HEK293 (cell line): ENCODE data around the gene ZFP36L1.

Experiments
- BCL6B ChIP-seq: fragments of 450-650 bp; formaldehyde crosslinking; IDR thresholded peaks from 2 replicates; pipeline ENCODE4 v1.5.1; 2017; ENCODE audit warnings: missing biosample characterization, missing genetic modification characterization
- ELK4 ChIP-seq: IDR thresholded peaks from 2 replicates; pipeline ENCODE4 v1.6.1; 2011; ENCODE audit warnings: mild to moderate bottlenecking, low read depth, low read length, borderline replicate concordance
- PRDM4 ChIP-seq: fragments of 450-650 bp; formaldehyde crosslinking; IDR thresholded peaks from 2 replicates; pipeline ENCODE4 v1.5.1; 2017; ENCODE audit warnings: missing biosample characterization, missing genetic modification characterization
- SP3 ChIP-seq: fragments of 450-650 bp; formaldehyde crosslinking; IDR thresholded peaks from 2 replicates; pipeline ENCODE4 v1.5.1; 2016; ENCODE audit warnings: missing biosample characterization, missing genetic modification characterization
- ZBTB21 ChIP-seq: fragments of 450-650 bp; formaldehyde crosslinking; IDR thresholded peaks from 2 replicates; pipeline ENCODE4 v1.5.1; 2017; ENCODE audit warnings: missing biosample characterization, missing genetic modification characterization
- ZBTB48 ChIP-seq: fragments of 450-650 bp; formaldehyde crosslinking; IDR thresholded peaks from 2 replicates; pipeline ENCODE4 v1.5.1; 2016; ENCODE audit warnings: missing biosample characterization, missing genetic modification characterization
- ZBTB7A ChIP-seq: fragments of 450-650 bp; formaldehyde crosslinking; IDR thresholded peaks from 2 replicates; pipeline ENCODE4 v1.5.1; 2016; ENCODE audit warnings: low read depth, missing biosample characterization, missing genetic modification characterization
- ZBTB8A ChIP-seq: fragments of 450-650 bp; formaldehyde crosslinking; IDR thresholded peaks from 2 replicates; pipeline ENCODE4 v1.5.1; 2016; ENCODE audit warnings: missing biosample characterization, missing genetic modification characterization
- ZNF132 ChIP-seq: fragments of 450-650 bp; formaldehyde crosslinking; IDR thresholded peaks from 2 replicates; pipeline ENCODE4 v1.5.1; 2017; ENCODE audit warnings: missing biosample characterization, missing genetic modification characterization, borderline replicate concordance
- ZNF138 ChIP-seq: fragments of 450-650 bp; formaldehyde crosslinking; IDR thresholded peaks from 2 replicates; pipeline ENCODE4 v1.5.1; 2016; ENCODE audit warnings: missing biosample characterization, missing genetic modification characterization, borderline replicate concordance
- ZNF324 ChIP-seq: fragments of 450-650 bp; formaldehyde crosslinking; IDR thresholded peaks from 2 replicates; pipeline ENCODE4 v1.5.1; 2016; ENCODE audit warnings: missing biosample characterization, missing genetic modification characterization
- ZNF416 ChIP-seq: fragments of 450-650 bp; formaldehyde crosslinking; IDR thresholded peaks from 2 replicates; pipeline ENCODE4 v1.5.1; 2016; ENCODE audit warnings: missing biosample characterization, missing genetic modification characterization
- ZNF423 ChIP-seq: fragments of 450-650 bp; formaldehyde crosslinking; IDR thresholded peaks from 2 replicates; pipeline ENCODE4 v1.5.1; 2016; ENCODE audit warnings: missing biosample characterization, missing genetic modification characterization
- ZNF426 ChIP-seq: fragments of 450-650 bp; formaldehyde crosslinking; IDR thresholded peaks from 2 replicates; pipeline ENCODE4 v1.5.1; 2017; ENCODE audit warnings: missing biosample characterization, missing genetic modification characterization, mild to moderate bottlenecking, inconsistent platforms, moderate library complexity
- ZNF449 ChIP-seq: fragments of 450-650 bp; formaldehyde crosslinking; IDR thresholded peaks from 2 replicates; pipeline ENCODE4 v1.5.1; 2017; ENCODE audit warnings: missing biosample characterization, mild to moderate bottlenecking, missing genetic modification characterization, moderate library complexity
- ZNF654 ChIP-seq: fragments of 450-650 bp; formaldehyde crosslinking; IDR thresholded peaks from 2 replicates; pipeline ENCODE4 v1.5.1; 2016; ENCODE audit warnings: low read depth, missing biosample characterization, missing genetic modification characterization
- ZNF660 ChIP-seq: fragments of 450-650 bp; IDR thresholded peaks from 2 replicates; pipeline ENCODE4 v1.5.1; 2018; ENCODE audit warnings: missing biosample characterization, mild to moderate bottlenecking, missing genetic modification characterization
- ZNF76 ChIP-seq: fragments of 450-650 bp; formaldehyde crosslinking; IDR thresholded peaks from 2 replicates; pipeline ENCODE4; 2016; ENCODE audit warnings: low read depth, missing biosample characterization, missing genetic modification characterization, borderline replicate concordance
- TF ChIP-seq, protein P1 (sequence below): fragments of 450-650 bp; IDR thresholded peaks from 2 replicates; pipeline ENCODE4 v1.5.1; 2018; ENCODE audit warnings: missing biosample characterization, mild to moderate bottlenecking, missing genetic modification characterization
- TF ChIP-seq, protein P2 (sequence below): fragments of 450-650 bp; formaldehyde crosslinking; optimal IDR thresholded peaks from 2 replicates; pipeline ENCODE3; 2016; ENCODE audit warnings: missing biosample characterization, mild to moderate bottlenecking, missing genetic modification characterization
- TF ChIP-seq, protein P3 (sequence below): fragments of 450-650 bp; formaldehyde crosslinking; IDR thresholded peaks from 2 replicates; pipeline ENCODE4 v1.5.1; 2016; ENCODE audit warnings: missing biosample characterization, missing genetic modification characterization
- TF ChIP-seq, protein P4 (sequence below): fragments of 450-650 bp; formaldehyde crosslinking; IDR thresholded peaks from 2 replicates; pipeline ENCODE4 v1.5.1; 2016; ENCODE audit warnings: missing biosample characterization, missing genetic modification characterization, borderline replicate concordance

The ZFP36L1 gene

GRCh38 chr14:68816183-68816942 is 23.5 kb upstream of the ZFP36L1 start (continued):
- TF ChIP-seq ZNF132 (tag by site-specific recombination): no peak
- peak; percentile 83; the same call in 1 of the 2 replicates for TF ChIP-seq ZBTB7A (tag by site-specific recombination)
- TF ChIP-seq, protein P1, sequence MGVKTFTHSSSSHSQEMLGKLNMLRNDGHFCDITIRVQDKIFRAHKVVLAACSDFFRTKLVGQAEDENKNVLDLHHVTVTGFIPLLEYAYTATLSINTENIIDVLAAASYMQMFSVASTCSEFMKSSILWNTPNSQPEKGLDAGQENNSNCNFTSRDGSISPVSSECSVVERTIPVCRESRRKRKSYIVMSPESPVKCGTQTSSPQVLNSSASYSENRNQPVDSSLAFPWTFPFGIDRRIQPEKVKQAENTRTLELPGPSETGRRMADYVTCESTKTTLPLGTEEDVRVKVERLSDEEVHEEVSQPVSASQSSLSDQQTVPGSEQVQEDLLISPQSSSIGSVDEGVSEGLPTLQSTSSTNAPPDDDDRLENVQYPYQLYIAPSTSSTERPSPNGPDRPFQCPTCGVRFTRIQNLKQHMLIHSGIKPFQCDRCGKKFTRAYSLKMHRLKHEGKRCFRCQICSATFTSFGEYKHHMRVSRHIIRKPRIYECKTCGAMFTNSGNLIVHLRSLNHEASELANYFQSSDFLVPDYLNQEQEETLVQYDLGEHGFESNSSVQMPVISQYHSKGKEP: no peak
- no peak for TF ChIP-seq SP3 (tag by site-specific recombination)
- peak; percentile 93 for TF ChIP-seq ZNF660
- TF ChIP-seq ZNF138 (tag by site-specific recombination): no peak
- TF ChIP-seq ZNF426 (tag by site-specific recombination): no peak
- no peak for TF ChIP-seq BCL6B (tag by site-specific recombination)
- peak; percentile 98 for TF ChIP-seq ZBTB48 (tag by site-specific recombination)
- TF ChIP-seq, protein P2, sequence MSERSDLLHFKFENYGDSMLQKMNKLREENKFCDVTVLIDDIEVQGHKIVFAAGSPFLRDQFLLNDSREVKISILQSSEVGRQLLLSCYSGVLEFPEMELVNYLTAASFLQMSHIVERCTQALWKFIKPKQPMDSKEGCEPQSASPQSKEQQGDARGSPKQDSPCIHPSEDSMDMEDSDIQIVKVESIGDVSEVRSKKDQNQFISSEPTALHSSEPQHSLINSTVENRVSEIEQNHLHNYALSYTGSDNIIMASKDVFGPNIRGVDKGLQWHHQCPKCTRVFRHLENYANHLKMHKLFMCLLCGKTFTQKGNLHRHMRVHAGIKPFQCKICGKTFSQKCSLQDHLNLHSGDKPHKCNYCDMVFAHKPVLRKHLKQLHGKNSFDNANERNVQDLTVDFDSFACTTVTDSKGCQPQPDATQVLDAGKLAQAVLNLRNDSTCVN: peak; percentile 87
- no peak for TF ChIP-seq ZNF416 (tag by site-specific recombination)
- TF ChIP-seq, protein P3, sequence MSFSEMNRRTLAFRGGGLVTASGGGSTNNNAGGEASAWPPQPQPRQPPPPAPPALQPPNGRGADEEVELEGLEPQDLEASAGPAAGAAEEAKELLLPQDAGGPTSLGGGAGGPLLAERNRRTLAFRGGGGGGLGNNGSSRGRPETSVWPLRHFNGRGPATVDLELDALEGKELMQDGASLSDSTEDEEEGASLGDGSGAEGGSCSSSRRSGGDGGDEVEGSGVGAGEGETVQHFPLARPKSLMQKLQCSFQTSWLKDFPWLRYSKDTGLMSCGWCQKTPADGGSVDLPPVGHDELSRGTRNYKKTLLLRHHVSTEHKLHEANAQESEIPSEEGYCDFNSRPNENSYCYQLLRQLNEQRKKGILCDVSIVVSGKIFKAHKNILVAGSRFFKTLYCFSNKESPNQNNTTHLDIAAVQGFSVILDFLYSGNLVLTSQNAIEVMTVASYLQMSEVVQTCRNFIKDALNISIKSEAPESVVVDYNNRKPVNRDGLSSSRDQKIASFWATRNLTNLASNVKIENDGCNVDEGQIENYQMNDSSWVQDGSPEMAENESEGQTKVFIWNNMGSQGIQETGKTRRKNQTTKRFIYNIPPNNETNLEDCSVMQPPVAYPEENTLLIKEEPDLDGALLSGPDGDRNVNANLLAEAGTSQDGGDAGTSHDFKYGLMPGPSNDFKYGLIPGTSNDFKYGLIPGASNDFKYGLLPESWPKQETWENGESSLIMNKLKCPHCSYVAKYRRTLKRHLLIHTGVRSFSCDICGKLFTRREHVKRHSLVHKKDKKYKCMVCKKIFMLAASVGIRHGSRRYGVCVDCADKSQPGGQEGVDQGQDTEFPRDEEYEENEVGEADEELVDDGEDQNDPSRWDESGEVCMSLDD (tag by site-specific recombination): peak; percentile 48; the same call in 1 of the 2 replicates
- TF ChIP-seq ZNF324: peak; percentile 58; the same call in 1 of the 2 replicates
- TF ChIP-seq, protein P4, sequence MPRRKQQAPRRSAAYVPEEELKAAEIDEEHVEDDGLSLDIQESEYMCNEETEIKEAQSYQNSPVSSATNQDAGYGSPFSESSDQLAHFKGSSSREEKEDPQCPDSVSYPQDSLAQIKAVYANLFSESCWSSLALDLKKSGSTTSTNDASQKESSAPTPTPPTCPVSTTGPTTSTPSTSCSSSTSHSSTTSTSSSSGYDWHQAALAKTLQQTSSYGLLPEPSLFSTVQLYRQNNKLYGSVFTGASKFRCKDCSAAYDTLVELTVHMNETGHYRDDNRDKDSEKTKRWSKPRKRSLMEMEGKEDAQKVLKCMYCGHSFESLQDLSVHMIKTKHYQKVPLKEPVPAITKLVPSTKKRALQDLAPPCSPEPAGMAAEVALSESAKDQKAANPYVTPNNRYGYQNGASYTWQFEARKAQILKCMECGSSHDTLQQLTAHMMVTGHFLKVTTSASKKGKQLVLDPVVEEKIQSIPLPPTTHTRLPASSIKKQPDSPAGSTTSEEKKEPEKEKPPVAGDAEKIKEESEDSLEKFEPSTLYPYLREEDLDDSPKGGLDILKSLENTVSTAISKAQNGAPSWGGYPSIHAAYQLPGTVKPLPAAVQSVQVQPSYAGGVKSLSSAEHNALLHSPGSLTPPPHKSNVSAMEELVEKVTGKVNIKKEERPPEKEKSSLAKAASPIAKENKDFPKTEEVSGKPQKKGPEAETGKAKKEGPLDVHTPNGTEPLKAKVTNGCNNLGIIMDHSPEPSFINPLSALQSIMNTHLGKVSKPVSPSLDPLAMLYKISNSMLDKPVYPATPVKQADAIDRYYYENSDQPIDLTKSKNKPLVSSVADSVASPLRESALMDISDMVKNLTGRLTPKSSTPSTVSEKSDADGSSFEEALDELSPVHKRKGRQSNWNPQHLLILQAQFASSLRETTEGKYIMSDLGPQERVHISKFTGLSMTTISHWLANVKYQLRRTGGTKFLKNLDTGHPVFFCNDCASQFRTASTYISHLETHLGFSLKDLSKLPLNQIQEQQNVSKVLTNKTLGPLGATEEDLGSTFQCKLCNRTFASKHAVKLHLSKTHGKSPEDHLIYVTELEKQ (tag by site-specific recombination): no peak
- TF ChIP-seq ELK4: no peak
- TF ChIP-seq ZNF654 (tag by site-specific recombination): peak; percentile 90
- TF ChIP-seq PRDM4 (tag by site-specific recombination): no peak
- peak; percentile 75 for TF ChIP-seq ZBTB8A (tag by site-specific recombination)
- peak; percentile 42; the same call in 1 of the 2 replicates for TF ChIP-seq ZNF449 (tag by site-specific recombination)
- peak; percentile 82; the same call in 1 of the 2 replicates for TF ChIP-seq ZNF76 (tag by site-specific recombination)
- TF ChIP-seq ZBTB21 (tag by site-specific recombination): no peak
- TF ChIP-seq ZNF423: 0 out of 2 replicates have a peak, but pooled peaks have one; percentile 23
